HepG2 (cell line): ENCODE data around the gene ANKS3. TPM values are rescaled to one million over a fixed set of nuclear protein-coding genes. Genes with fewer than 3 reads are reported as not detected.

Experiments used
- BRD4 ChIP-seq: sonication (generic); formaldehyde crosslinking; IDR thresholded peaks from 2 replicates; pipeline ENCODE4 v1.4.0; 2020; ENCODE audit warnings: missing genetic modification reagents
- CEBPB ChIP-seq: IDR thresholded peaks from 2 replicates; pipeline ENCODE4 v1.6.1; 2011; ENCODE audit warnings: low read depth, low read length, improper control_type of control experiment, borderline replicate concordance
- HDAC6 ChIP-seq: fragments of 200-600 bp; sonication (generic); IDR thresholded peaks from 2 replicates; pipeline ENCODE4 v1.7.0; 2017; ENCODE audit warnings: mild to moderate bottlenecking, antibody characterized with exemption, low read length, low read depth
- MXD4 ChIP-seq: IDR thresholded peaks from 2 replicates; pipeline ENCODE4 v1.6.1; 2016; ENCODE audit warnings: mild to moderate bottlenecking, missing biosample characterization, missing genetic modification reagents
- PRDM15 ChIP-seq: sonication (generic); formaldehyde crosslinking; IDR thresholded peaks from 2 replicates; pipeline ENCODE4 v1.4.0; 2020; ENCODE audit warnings: missing genetic modification reagents
- RBM39 ChIP-seq: fragments of 200-400 bp; formaldehyde crosslinking; IDR thresholded peaks from one replicate; pipeline ENCODE4 v1.6.1; 2018; ENCODE audit warnings: antibody characterized with exemption, mild to moderate bottlenecking, low read depth, low read length; ENCODE audit not compliant: poor library complexity, severe bottlenecking
- RFX5 ChIP-seq: IDR thresholded peaks from 2 replicates; pipeline ENCODE4 v1.6.1; 2011; ENCODE audit warnings: low read depth, low read length, improper control_type of control experiment
- SP140L ChIP-seq: sonication (generic); formaldehyde crosslinking; IDR thresholded peaks from 2 replicates; pipeline ENCODE4 v1.4.0; 2020; ENCODE audit warnings: missing genetic modification reagents, borderline replicate concordance
- ZFAT ChIP-seq: sonication (generic); formaldehyde crosslinking; conservative IDR thresholded peaks from 2 replicates; pipeline ENCODE4 v1.8.1; 2023; ENCODE audit warnings: missing genetic modification reagents, inconsistent platforms
- ZNF510 ChIP-seq: sonication (generic); formaldehyde crosslinking; IDR thresholded peaks from 2 replicates; pipeline ENCODE4 v1.4.0; 2020; ENCODE audit warnings: low read depth, mild to moderate bottlenecking, missing genetic modification reagents
- ZNF552 ChIP-seq: sonication (generic); formaldehyde crosslinking; IDR thresholded peaks from 2 replicates; pipeline ENCODE4 v1.9.0; 2022; ENCODE audit warnings: missing genetic modification reagents, mild to moderate bottlenecking, borderline replicate concordance
- ZNF570 ChIP-seq: sonication (generic); formaldehyde crosslinking; IDR thresholded peaks from 2 replicates; pipeline ENCODE4 v1.4.0; 2020; ENCODE audit warnings: mild to moderate bottlenecking, missing genetic modification reagents, borderline replicate concordance
- ZNF574 ChIP-seq: sonication (generic); formaldehyde crosslinking; IDR thresholded peaks from 2 replicates; pipeline ENCODE4 v1.4.0; 2020; ENCODE audit warnings: missing genetic modification reagents
- ZNF639 ChIP-seq: conservative IDR thresholded peaks from 2 replicates; pipeline ENCODE4 v1.6.1; 2018; ENCODE audit warnings: missing genetic modification reagents
- ZNF672 ChIP-seq: sonication (generic); formaldehyde crosslinking; IDR thresholded peaks from 2 replicates; pipeline ENCODE4 v1.8.1; 2022; ENCODE audit warnings: missing genetic modification reagents
- ZNF737 ChIP-seq: sonication (generic); formaldehyde crosslinking; IDR thresholded peaks from 2 replicates; pipeline ENCODE4 v1.5.0; 2020; ENCODE audit warnings: missing genetic modification reagents, mild to moderate bottlenecking, borderline replicate concordance
- ZNF746 ChIP-seq: sonication (generic); formaldehyde crosslinking; IDR thresholded peaks from 2 replicates; pipeline ENCODE4 v1.8.0; 2022; ENCODE audit warnings: mild to moderate bottlenecking, missing genetic modification reagents
- ZNF83 ChIP-seq: sonication (generic); formaldehyde crosslinking; IDR thresholded peaks from 2 replicates; pipeline ENCODE4 v1.4.0; 2020; ENCODE audit warnings: missing genetic modification reagents, mild to moderate bottlenecking, borderline replicate concordance
- polyA plus RNA-seq, 8 experiments: library from polyadenylated mRNA; depleted of rRNA in 3 of 8; stranded (reverse) in 7 of 8; unstranded in 1 of 8; fragments of >200 nt; fragmentation: Illumina TruSeq in 4 of 8; extraction: Trizol in 4 of 8; gene quantifications; 2 replicates each; pipeline versions ENCODE4 v1.2.1 to v1.2.3, GENCODE V29; 2011 to 2016; ENCODE audit warnings: low read depth in 4 of 8, missing spikeins in 1 of 8, mixed read lengths in 1 of 8; ENCODE audit not compliant: insufficient read depth in 1 of 8
- total RNA-seq, 5 experiments: library from RNA; depleted of rRNA; stranded (reverse); fragments of >200 nt; fragmentation: Illumina TruSeq; extraction: Trizol; gene quantifications; 2 replicates each; pipeline ENCODE4 v1.2.3, GENCODE V29; 2016; ENCODE audit warnings: low read depth in 1 of 5
- TF ChIP-seq, protein P1 (sequence below): sonication (generic); formaldehyde crosslinking; IDR thresholded peaks from 2 replicates; pipeline ENCODE4 v1.5.0; 2020; ENCODE audit warnings: missing genetic modification reagents

ANKS3 gene
- total and polyA plus RNA-seq, 2 of the 13 experiments (the other 11 are each of a cell fraction or from before 2014, with no cell fraction given), result 11.4 to 15.9 TPM

- TF ChIP-seq ZNF574, result 0 out of 2 replicates have a peak, but pooled peaks have one; percentile 0
- TF ChIP-seq RFX5, result no peak
- no peak for TF ChIP-seq PRDM15
- TF ChIP-seq ZNF639 (CRISPR knock-in tag), result 0 out of 2 replicates have a peak, but pooled peaks have one; percentile 16
- no peak for TF ChIP-seq ZNF570
- TF ChIP-seq, protein P1, sequence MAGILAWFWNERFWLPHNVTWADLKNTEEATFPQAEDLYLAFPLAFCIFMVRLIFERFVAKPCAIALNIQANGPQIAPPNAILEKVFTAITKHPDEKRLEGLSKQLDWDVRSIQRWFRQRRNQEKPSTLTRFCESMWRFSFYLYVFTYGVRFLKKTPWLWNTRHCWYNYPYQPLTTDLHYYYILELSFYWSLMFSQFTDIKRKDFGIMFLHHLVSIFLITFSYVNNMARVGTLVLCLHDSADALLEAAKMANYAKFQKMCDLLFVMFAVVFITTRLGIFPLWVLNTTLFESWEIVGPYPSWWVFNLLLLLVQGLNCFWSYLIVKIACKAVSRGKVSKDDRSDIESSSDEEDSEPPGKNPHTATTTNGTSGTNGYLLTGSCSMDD (CRISPR knock-in tag), result 0 out of 2 replicates have a peak, but pooled peaks have one; percentile 12
- TF ChIP-seq MXD4 (CRISPR knock-in tag), result no peak
- TF ChIP-seq ZNF672 (CRISPR knock-in tag), result no peak; the same call in 1 of the 2 replicates
- no peak for TF ChIP-seq ZNF737 (CRISPR knock-in tag)
- TF ChIP-seq ZNF746 (CRISPR knock-in tag), result no peak
- no peak for TF ChIP-seq SP140L (CRISPR knock-in tag)
- no peak for TF ChIP-seq CEBPB
- 0 out of 2 replicates have a peak, but pooled peaks have one; percentile 29 for TF ChIP-seq ZNF552 (CRISPR knock-in tag)
- 0 out of 2 replicates have a peak, but pooled peaks have one; percentile 22 for TF ChIP-seq BRD4 (CRISPR knock-in tag)
- TF ChIP-seq ZNF83, result no peak
- peak; percentile 29 for TF ChIP-seq RBM39
- TF ChIP-seq ZFAT (CRISPR knock-in tag), result no peak
- no peak for TF ChIP-seq ZNF510 (CRISPR knock-in tag)
- TF ChIP-seq HDAC6, result no peak
- TF ChIP-seq, all 625 proteins: peak for 32
These were observed 41.4 kb downstream of the ANKS3 start (continued) for GRCh38 chr16:4692460-4693295.
